ENCODE measurements around the gene PILRA. TPM values are rescaled to one million over a fixed set of nuclear protein-coding genes. Genes with fewer than 3 reads are reported as not detected.

Gene PILRA
- total RNA-seq, 1 donor, result 0.27 TPM

GRCh38 chr7:100396421-100396982 is 23.2 kb downstream of the PILRA start:
- DNase-seq (ENCODE audit: low read depth), result no peak
- TF ChIP-seq CTCF (IDR thresholded peaks at IDR 0.05; ENCODE audit: insufficient read depth, low read length), result no peak
- H3K4me3 ChIP-seq (ENCODE audit: low read depth, low read length), result no peak overlapping the region

- no peak for TF ChIP-seq CTCF (IDR thresholded peaks at IDR 0.05; ENCODE audit: insufficient read depth, low read length)
- no peak overlapping the region for H3K4me3 ChIP-seq (ENCODE audit: low read depth, low read length)
- no peak for DNase-seq (ENCODE audit: low read depth)
Measured at GRCh38 chr7:100397315-100398081, 24.2 kb downstream of the PILRA start.

- H3K4me3 ChIP-seq (ENCODE audit: low read depth, low read length), result no peak overlapping the region
- no peak for DNase-seq (ENCODE audit: low read depth)
- TF ChIP-seq CTCF (IDR thresholded peaks at IDR 0.05; ENCODE audit: insufficient read depth, low read length), result no peak
Measured at GRCh38 chr7:100398239-100398638, 25.0 kb downstream of the PILRA start.

GRCh38 chr7:100400041-100400440 is 26.8 kb downstream of the PILRA start:
- no peak for DNase-seq (ENCODE audit: low read depth)
- H3K4me3 ChIP-seq (ENCODE audit: low read depth, low read length), result no peak overlapping the region
- TF ChIP-seq CTCF (IDR thresholded peaks at IDR 0.05; ENCODE audit: insufficient read depth, low read length), result no peak

GRCh38 chr7:100400656-100401055 is 27.4 kb downstream of the PILRA start:
- DNase-seq (ENCODE audit: low read depth), result no peak
- TF ChIP-seq CTCF (IDR thresholded peaks at IDR 0.05; ENCODE audit: insufficient read depth, low read length), result no peak
- H3K4me3 ChIP-seq (ENCODE audit: low read depth, low read length), result no peak overlapping the region

- no peak overlapping the region for H3K4me3 ChIP-seq (ENCODE audit: low read depth, low read length)
- DNase-seq (ENCODE audit: low read depth), result no peak
- no peak for TF ChIP-seq CTCF (IDR thresholded peaks at IDR 0.05; ENCODE audit: insufficient read depth, low read length)
Measured at GRCh38 chr7:100401811-100402210, 28.5 kb downstream of the PILRA start.

All from fibroblast of the aortic adventitia (primary cell).